ENCODE results near the gene VPS4B. TPM values are rescaled to one million over a fixed set of nuclear protein-coding genes. Genes with fewer than 3 reads are reported as not detected.
A peak's percentile ranks its signal among the peaks of the same experiment; 100 is the strongest.

VPS4B gene
- total and polyA plus RNA-seq, 2 donors, result 27.1 to 67.8 TPM

DNA sequence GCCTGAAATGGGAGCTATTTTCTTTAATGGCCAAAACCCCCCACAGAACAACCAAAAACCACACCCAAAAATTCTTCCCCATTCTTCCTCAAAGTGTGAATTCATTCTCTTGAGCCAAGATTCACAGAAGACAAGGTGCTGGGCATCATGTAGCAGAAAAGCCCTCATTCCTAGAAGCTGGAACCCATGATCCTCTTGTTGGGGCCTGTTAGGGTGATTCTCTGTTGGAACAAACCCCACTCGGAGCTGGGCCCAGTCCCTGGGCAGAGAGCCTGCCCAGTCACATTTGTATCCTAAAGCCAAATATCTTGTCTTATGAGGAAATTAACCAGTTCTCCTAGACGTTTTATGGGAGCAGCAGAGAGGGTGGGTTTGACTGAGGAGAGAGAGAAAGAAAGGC lies 22.8 kb upstream of the VPS4B start:
- no peak for DNase-seq (ENCODE audit: extremely low spot score)
- 35% methylated on average over 2 of the region's 2 CpGs for WGBS

DNA sequence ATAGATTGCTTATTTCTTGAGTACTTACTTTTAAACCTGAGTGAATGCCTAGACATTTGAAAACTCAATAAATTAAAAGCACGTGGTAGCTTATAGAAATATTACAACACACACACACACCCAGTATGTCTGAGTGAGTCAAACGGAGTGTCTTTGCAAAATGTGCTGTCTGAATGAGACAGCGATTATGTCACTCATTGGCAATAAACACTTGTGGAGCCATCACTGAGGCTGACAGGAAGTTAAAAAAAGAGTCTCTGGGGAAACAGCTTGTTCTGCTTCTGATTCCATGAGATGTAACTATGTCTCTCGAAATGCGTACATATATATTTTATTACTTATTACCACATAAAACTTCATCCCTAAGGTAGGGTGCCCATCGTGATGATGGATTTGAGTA lies 22.3 kb upstream of the VPS4B start:
- Histone ChIP-seq H3K4me3 (ENCODE audit: low read depth, low read length) (no peak overlapping the region), H3K36me3 (ENCODE audit: insufficient read depth) (no peaks in the 10 kb centered on the region), H3K27ac (ENCODE audit: low read depth) (no peak overlapping the region), H3K4me1 (ENCODE audit: insufficient read depth) (no peaks in the 10 kb centered on the region)
- 52% methylated on average over 6 of the region's 6 CpGs for WGBS
- DNase-seq (ENCODE audit: extremely low spot score), result no peak

More for the DNA sequence above, 22.8 kb upstream of the VPS4B start:
- no peak overlapping the region for H3K27ac ChIP-seq (ENCODE audit: low read depth)
- no peaks in the 10 kb centered on the region for H3K4me1 ChIP-seq (ENCODE audit: insufficient read depth)
- H3K4me3 ChIP-seq (ENCODE audit: low read depth, low read length), result no peak overlapping the region
- H3K36me3 ChIP-seq (ENCODE audit: insufficient read depth), result no peaks in the 10 kb centered on the region

DNA sequence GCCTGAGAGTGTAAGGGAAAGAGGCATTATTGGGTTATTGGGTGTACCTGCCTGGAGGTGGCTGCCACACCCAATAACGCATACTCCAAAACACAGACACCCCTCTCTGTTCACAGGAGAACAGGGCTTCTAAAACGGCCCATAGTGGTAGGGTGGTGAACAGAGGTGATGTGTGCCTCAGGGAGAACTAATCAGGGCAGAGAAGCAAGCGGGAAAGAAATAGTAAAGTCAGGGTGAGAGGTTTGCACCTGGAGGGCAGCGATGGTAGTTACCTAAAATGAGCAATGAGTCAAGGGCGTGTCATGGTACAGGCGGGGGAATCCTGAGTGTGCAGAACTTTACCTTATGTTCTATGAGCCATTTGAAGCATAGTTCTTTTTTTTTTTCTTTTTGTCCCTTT lies 21.6 kb upstream of the VPS4B start:
- Histone ChIP-seq H3K4me1 (ENCODE audit: insufficient read depth) (no peaks in the 10 kb centered on the region), H3K27ac (ENCODE audit: low read depth) (no peak overlapping the region), H3K36me3 (ENCODE audit: insufficient read depth) (no peaks in the 10 kb centered on the region), H3K4me3 (ENCODE audit: low read depth, low read length) (no peak overlapping the region)
- DNase-seq (ENCODE audit: extremely low spot score), result no peak
- WGBS, result 93% methylated on average over 6 of the region's 6 CpGs

DNA sequence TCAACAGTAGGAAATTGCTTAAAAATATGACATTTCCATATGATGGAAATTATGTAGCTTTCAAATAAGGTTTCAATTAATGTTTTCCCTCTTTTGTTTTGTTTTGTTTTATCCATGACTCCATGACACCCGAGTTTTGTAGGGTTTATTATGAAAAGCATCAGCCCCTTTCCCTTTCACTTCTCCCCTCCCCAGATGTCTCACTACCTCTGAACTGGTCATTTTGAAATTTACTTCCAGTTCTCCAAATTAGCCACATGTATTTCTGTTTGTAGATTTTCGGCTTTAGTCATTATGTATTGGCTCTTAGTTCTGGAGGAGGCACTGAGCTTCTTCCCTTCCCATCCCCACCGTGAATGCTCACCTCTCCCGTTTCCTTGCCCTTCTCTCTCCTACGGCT lies 18.6 kb upstream of the VPS4B start:
- no peak overlapping the region for H3K4me3 ChIP-seq (ENCODE audit: low read depth, low read length)
- H3K4me1 ChIP-seq (ENCODE audit: insufficient read depth), result no peaks in the 10 kb centered on the region
- no peaks in the 10 kb centered on the region for H3K36me3 ChIP-seq (ENCODE audit: insufficient read depth)
- no peak overlapping the region for H3K27ac ChIP-seq (ENCODE audit: low read depth)
- no peak for DNase-seq (ENCODE audit: extremely low spot score)
- 74% methylated on average over 5 of the region's 5 CpGs for WGBS

DNA sequence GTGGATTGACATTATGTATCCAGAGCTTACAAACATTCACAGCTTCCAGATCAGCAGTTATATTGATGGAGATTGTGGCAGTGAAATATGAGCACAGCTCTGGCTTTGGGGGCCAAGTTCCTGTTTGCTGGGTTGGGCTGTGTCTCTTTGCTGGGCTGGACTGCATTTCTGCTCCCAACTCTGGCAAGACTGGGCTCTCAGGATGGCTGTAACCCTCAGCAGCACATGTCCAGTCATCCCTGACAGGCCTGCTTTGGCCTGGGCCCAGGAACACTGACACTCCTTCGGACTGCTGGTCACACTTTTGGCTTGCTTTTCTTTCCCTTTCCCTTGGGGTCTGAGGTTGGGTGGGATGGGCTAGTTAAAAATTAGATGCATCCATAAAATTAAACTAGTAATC lies 17.9 kb upstream of the VPS4B start:
- Histone ChIP-seq H3K36me3 (ENCODE audit: insufficient read depth) (no peaks in the 10 kb centered on the region), H3K4me1 (ENCODE audit: insufficient read depth) (no peaks in the 10 kb centered on the region), H3K4me3 (ENCODE audit: low read depth, low read length) (no peak overlapping the region), H3K27ac (ENCODE audit: low read depth) (no peak overlapping the region)
- WGBS, result 37% methylated on average over 1 of the region's 1 CpG
- no peak for DNase-seq (ENCODE audit: extremely low spot score)

DNA sequence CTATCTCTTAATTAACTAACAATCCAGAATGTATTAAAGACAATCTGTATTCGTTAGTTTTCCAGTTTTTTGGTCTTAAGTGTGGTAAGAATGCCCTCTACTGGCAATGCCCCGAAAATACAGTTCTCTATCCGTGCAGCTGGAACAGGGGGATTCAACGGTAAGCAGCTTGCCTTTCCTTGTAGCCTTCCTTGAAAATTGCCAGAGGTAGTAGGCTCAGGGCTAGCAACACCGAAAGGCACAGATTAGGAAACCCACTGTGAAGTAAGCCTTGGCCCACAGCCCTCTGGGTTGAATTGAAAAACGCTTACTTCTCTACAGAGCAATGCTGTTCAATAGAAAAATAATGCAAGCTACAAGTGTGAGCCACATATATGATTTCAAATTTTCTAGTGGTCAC lies 17.1 kb upstream of the VPS4B start:
- Histone ChIP-seq H3K4me1 (ENCODE audit: insufficient read depth) (no peaks in the 10 kb centered on the region), H3K4me3 (ENCODE audit: low read depth, low read length) (no peak overlapping the region), H3K36me3 (ENCODE audit: insufficient read depth) (no peaks in the 10 kb centered on the region), H3K27ac (ENCODE audit: low read depth) (no peak overlapping the region)
- no peak for DNase-seq (ENCODE audit: extremely low spot score)
- WGBS, result 4% methylated on average over 6 of the region's 6 CpGs

DNA sequence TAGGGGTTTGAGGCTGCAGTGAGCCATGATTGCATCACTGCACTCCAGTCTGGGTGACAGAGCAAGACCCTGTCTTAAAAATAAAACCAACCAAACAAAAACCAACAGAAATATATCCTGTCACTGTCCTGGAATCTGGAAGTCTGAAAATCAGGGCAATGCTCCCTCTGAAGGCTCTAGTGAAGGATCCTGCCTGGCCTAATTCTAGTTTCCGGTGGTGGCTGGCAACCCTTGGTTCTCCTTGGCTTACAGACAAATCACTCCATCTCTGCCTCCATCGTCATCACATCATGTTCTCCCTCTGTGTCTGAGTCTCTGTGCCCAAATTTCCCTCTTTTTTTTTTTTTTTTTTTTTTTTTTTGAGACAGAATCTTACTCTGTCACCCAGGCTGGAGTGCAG lies 15.9 kb upstream of the VPS4B start:
- DNase-seq (ENCODE audit: extremely low spot score), result no peak
- H3K4me3 ChIP-seq (ENCODE audit: low read depth, low read length), result no peak overlapping the region
- no peak overlapping the region for H3K27ac ChIP-seq (ENCODE audit: low read depth)
- WGBS, result 86% methylated on average over 2 of the region's 2 CpGs
- H3K4me1 ChIP-seq (ENCODE audit: insufficient read depth), result no peaks in the 10 kb centered on the region
- H3K36me3 ChIP-seq (ENCODE audit: insufficient read depth), result no peaks in the 10 kb centered on the region

DNA sequence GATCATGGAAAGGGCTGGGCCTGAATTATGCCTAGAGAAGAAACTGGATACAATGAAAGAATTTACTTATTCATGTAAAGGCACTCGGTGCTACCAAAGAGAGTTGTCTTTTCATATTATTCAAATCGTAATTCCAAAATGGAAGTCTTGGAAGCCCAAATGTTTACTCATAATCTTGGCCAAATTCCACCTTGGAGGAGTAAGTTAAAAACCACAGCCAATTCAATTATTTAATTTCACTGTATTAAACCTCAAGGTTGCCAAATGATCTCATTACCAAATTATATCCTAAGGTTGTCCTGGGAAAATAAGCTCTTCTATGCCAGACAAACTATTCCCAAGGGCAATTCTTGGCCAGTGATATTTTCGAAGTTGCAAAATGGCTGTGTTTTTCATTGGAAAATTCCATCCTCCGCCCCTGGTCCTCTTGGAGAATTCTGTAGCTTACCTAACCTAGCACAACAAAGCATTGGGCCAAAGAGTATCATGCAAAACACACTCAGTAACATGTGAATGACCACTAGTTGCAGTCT lies 11.1 kb upstream of the VPS4B start:
- Histone ChIP-seq H3K27ac (ENCODE audit: low read depth) (no peak overlapping the region), H3K4me3 (ENCODE audit: low read depth, low read length) (no peak overlapping the region), H3K4me1 (ENCODE audit: insufficient read depth) (no peaks in the 10 kb centered on the region), H3K36me3 (ENCODE audit: insufficient read depth) (no peaks in the 10 kb centered on the region)
- 53% methylated on average over 4 of the region's 4 CpGs for whole genome bisulfite sequencing
- no peak for DNase-seq (ENCODE audit: extremely low spot score)

DNA sequence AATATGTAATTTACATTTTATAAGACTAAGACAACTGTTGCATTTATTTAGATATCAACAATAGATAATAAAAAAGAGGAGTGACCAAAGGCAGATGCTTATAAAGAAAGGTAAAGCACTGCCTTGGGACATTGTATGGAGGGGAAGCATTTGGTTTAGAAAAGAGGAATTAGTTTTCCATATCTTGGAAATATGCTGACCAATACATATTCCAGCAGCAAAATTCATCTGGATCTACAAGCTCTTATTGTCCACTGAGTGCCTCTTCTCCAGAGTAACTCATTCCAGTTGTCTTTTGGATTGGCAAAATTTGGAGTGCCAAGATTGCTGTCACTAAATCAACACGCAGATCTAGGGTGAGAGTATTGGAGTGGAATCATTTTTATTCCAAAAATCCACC lies 8.9 kb upstream of the VPS4B start:
- H3K36me3 ChIP-seq (ENCODE audit: insufficient read depth), result no peaks in the 10 kb centered on the region
- 70% methylated on average over 1 of the region's 1 CpG for WGBS
- no peak for DNase-seq (ENCODE audit: extremely low spot score)
- no peak overlapping the region for H3K4me3 ChIP-seq (ENCODE audit: low read depth, low read length)
- no peaks in the 10 kb centered on the region for H3K4me1 ChIP-seq (ENCODE audit: insufficient read depth)
- H3K27ac ChIP-seq (ENCODE audit: low read depth), result no peak overlapping the region

DNA sequence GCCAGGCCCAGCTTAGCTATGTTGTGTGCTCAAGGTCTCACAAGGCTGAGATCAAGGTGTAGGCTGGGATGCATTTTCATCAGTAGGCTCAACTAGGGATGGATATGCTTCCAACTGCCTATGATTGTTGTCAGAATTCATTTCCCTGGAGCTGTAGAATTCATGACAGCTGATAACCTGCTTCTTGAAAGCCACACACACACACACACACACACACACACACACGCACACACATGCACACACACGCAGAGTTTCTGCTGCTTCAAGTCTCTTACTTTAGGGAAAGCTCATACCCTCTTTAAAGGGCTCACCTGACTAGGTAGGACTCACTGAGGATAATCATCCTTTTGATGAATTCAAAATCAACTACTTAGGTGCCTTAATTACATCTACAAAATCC lies 8.2 kb upstream of the VPS4B start:
- Histone ChIP-seq H3K27ac (ENCODE audit: low read depth) (no peak overlapping the region), H3K4me3 (ENCODE audit: low read depth, low read length) (no peak overlapping the region), H3K4me1 (ENCODE audit: insufficient read depth) (no peaks in the 10 kb centered on the region), H3K36me3 (ENCODE audit: insufficient read depth) (no peaks in the 10 kb centered on the region)
- 73% methylated on average over 2 of the region's 2 CpGs for WGBS
- no peak for DNase-seq (ENCODE audit: extremely low spot score)

DNA sequence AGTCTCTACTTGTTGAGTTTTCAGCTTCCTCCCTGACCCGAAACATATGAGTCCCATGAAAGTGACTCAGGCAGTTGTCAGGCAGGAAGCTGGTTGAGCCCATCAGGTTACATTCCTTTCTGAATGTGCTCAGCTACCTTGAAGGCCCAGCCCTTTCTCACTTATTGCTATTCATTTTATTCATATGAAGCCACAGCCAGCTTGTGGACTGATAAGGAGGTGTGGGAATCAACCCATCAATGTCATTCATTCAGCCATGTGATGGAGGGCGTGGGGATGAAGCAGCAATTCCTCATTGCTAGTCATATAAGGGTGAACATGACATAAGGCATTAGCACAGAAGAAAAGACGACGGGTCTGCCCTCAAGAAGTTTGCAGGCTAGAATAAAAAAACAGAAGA lies 5.3 kb upstream of the VPS4B start:
- peak; percentile 74 for DNase-seq (ENCODE audit: extremely low spot score)
- Histone ChIP-seq H3K27ac (ENCODE audit: low read depth) (no peak overlapping the region), H3K4me1 (ENCODE audit: insufficient read depth) (no peaks in the 10 kb centered on the region), H3K4me3 (ENCODE audit: low read depth, low read length) (no peak overlapping the region), H3K36me3 (ENCODE audit: insufficient read depth) (no peaks in the 10 kb centered on the region)
- 79% methylated on average over 4 of the region's 4 CpGs for WGBS

DNA sequence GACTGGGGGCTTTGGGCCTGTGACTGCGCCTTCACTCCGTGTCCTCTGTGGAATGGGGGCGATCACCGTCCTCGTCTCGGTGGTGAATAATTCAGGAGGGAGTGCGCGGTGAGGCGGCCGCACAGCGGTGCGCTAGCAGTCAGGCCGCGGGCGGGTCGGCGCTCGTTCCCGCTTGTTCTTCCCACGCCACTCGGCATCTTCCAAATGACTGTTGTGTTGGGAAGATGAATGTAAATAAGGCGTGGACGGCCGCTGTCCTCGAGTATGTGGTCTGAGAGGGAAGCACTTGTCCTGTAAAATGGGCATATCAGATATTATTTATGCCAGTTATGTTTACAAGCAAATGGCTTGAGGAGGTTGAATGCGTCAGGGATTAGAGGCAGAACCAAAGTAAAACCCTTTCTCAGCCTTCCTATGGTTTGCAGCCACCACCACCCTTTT lies 608 bp upstream of the VPS4B start:
- WGBS, result under 1% methylated on average over 26 of the region's 26 CpGs
- H3K27ac ChIP-seq (ENCODE audit: low read depth), result peak overlapping the region; percentile 96
- peak overlapping the region; percentile 50 for H3K4me3 ChIP-seq (ENCODE audit: low read depth, low read length)
- DNase-seq (ENCODE audit: extremely low spot score), result no peak
- no peaks in the 10 kb centered on the region for H3K36me3 ChIP-seq (ENCODE audit: insufficient read depth)
- no peaks in the 10 kb centered on the region for H3K4me1 ChIP-seq (ENCODE audit: insufficient read depth)

DNA sequence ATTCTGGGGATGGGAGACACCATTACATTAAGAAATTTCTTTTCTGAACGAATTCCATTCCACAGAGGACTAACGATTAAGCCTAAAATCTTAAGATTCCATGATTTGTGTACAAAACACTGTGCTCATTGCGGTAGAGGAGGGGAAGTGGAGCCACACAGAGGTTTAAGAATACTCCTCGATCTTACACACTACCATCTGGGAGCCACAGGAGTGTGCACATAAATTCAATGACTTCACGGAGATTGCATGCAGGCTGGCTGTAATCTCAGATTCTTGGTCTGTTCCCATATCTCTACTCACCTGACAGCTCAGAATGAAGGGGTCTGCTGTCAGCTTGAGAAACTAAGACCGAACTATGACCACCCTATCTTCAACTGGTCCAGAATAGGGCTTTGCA lies 762 bp downstream of the VPS4B start:
- H3K27ac ChIP-seq (ENCODE audit: low read depth), result no peak overlapping the region
- no peaks in the 10 kb centered on the region for H3K4me1 ChIP-seq (ENCODE audit: insufficient read depth)
- 14% methylated on average over 6 of the region's 6 CpGs for WGBS
- H3K36me3 ChIP-seq (ENCODE audit: insufficient read depth), result no peaks in the 10 kb centered on the region
- H3K4me3 ChIP-seq (ENCODE audit: low read depth, low read length), result peak overlapping the region; percentile 93
- no peak for DNase-seq (ENCODE audit: extremely low spot score)

DNA sequence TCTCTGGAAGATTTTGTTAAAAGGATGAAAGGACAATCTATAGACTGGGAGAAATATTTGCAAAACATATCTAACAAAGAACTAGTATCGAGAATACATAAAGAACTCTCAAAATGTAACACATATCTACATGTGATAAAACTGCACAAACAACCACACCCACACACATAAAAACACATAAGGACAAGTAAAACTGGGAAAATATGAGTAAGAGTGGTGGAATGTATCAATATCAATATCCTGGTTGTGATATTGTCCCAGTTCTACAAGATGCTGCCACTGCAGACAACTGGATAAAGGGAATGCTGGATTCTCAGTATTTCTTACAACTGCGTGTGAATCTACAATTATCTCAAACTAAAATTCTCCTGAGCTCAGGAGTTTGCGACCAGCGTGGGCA lies 9.3 kb downstream of the VPS4B start:
- Histone ChIP-seq H3K27ac (ENCODE audit: low read depth) (no peak overlapping the region), H3K36me3 (ENCODE audit: insufficient read depth) (no peaks in the 10 kb centered on the region), H3K4me1 (ENCODE audit: insufficient read depth) (no peaks in the 10 kb centered on the region), H3K4me3 (ENCODE audit: low read depth, low read length) (no peak overlapping the region)
- 72% methylated on average over 4 of the region's 4 CpGs for WGBS
- DNase-seq (ENCODE audit: extremely low spot score), result no peak

DNA sequence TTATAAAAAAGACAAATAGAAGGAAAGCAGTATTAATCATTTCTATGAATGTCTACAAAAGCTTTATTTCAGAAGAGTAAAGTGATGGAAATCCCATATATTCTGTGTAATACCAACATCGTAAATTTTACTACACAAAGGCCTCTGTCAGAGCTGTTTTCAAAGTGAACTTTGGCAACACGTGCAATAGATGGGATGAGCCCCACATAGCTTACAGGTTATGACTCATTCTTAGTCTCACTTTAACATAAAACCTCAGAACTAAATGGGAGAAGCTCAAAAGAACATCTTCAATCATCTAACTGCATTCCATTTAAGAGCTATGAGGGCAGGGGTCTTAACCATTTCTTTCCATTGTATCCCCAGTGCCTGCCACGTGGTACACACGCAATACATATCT lies 11.5 kb downstream of the VPS4B start:
- H3K36me3 ChIP-seq (ENCODE audit: insufficient read depth), result no peaks in the 10 kb centered on the region
- 89% methylated on average over 4 of the region's 4 CpGs for WGBS

More for the DNA sequence above, 11.5 kb downstream of the VPS4B start:
- Histone ChIP-seq H3K4me3 (ENCODE audit: low read depth, low read length) (no peak overlapping the region), H3K27ac (ENCODE audit: low read depth) (no peak overlapping the region), H3K4me1 (ENCODE audit: insufficient read depth) (no peaks in the 10 kb centered on the region)
- no peak for DNase-seq (ENCODE audit: extremely low spot score)
